Tibial nerve (tissue), 4 donors: ENCODE data around the gene PIGS. TPM values are rescaled to one million over a fixed set of nuclear protein-coding genes. Genes with fewer than 3 reads are reported as not detected.

Source experiments
- DNase-seq, 2 donors: peaks; one replicate each; pipeline ENCODE4 v3.0.0-alpha.2; 2019; ENCODE audit warnings: low spot score in 2 of 2
- H3K27ac ChIP-seq, 4 donors: fragments of 200-600 bp; sonication (generic) in 3 of 4; one replicate each; pipeline ENCODE4 v1.5.1; 2017 to 2019; ENCODE audit warnings: mild to moderate bottlenecking in 1 of 4
- H3K27me3 ChIP-seq, 2 donors: fragments of 200-600 bp; sonication (generic) in 1 of 2; one replicate each; pipeline versions ENCODE4 v1.5.1 to v1.6.0; 2017 to 2019
- H3K36me3 ChIP-seq, 3 donors: fragments of 200-600 bp; sonication (generic); one replicate each; pipeline ENCODE4 v1.5.1; 2018 to 2019
- H3K4me1 ChIP-seq, 4 donors: fragments of 200-600 bp; sonication (generic) in 3 of 4; one replicate each; pipeline ENCODE4 v1.5.1; 2017 to 2019
- H3K4me3 ChIP-seq, 4 donors: fragments of 200-600 bp; sonication (generic) in 3 of 4; one replicate each; pipeline ENCODE4 v1.5.1; 2017 to 2019; ENCODE audit warnings: mild to moderate bottlenecking in 1 of 4, moderate library complexity in 1 of 4
- H3K9me3 ChIP-seq, 4 donors: fragments of 200-600 bp; sonication (generic) in 3 of 4; one replicate each; pipeline ENCODE4 v1.5.1; 2017 to 2019
- EP300 ChIP-seq, 2 donors: sonication (generic); formaldehyde crosslinking; IDR thresholded peaks; one replicate each; pipeline ENCODE4 v1.6.1; 2017; ENCODE audit warnings: antibody characterized with exemption in 2 of 2, mild to moderate bottlenecking in 1 of 2
- POLR2A ChIP-seq, 2 donors: fragments of 450-650 bp; IDR thresholded peaks; one replicate each; pipeline ENCODE4 v1.6.1; 2017; ENCODE audit warnings: antibody characterized with exemption in 2 of 2, mild to moderate bottlenecking in 2 of 2, moderate library complexity in 2 of 2
- WGBS, 2 donors: methylation state at CpG; one replicate each; pipeline ENCODE4 v1.1.5; 2018; 5-methylcytosine and 5-hydroxymethylcytosine counted together
- total RNA-seq, 4 donors: library from RNA; depleted of rRNA; stranded (reverse); fragments of >200 nt; gene quantifications; one replicate each; pipeline ENCODE4 v1.1.0, GENCODE V29; 2016
- TF ChIP-seq, protein P1 (sequence below), 5 experiments: fragments of 200-600 bp in 3 of 5; fragments of 450-650 bp in 2 of 5; sonication (generic) in 3 of 5; IDR thresholded peaks; one replicate each; pipeline ENCODE4 v1.5.1; 2016 to 2019; ENCODE audit warnings: antibody characterized with exemption in 5 of 5, mild to moderate bottlenecking in 3 of 5, moderate library complexity in 2 of 5

PIGS gene
- total RNA-seq, 4 donors from 2014 or later: 62.2 to 82.4 (median 73.2) TPM

DNA sequence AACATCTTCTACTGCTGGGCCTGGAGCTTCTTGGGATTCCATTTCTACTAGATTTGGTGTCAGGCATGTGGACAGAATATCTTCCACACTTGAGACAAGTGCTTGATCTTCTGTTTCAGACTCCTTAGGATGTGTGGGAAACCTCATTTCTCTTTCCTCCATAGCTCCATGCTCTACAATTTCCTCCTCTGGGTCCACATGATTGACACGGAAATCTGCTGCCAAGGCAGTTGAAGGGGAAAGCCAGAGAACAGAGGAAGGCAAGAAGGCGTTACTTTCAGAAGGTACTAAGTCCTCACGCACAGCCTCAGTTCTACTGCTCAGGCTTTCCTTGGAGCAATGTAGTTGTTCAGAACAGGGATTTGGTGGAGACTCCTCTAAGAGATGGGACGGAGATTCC lies 20.9 kb upstream of the PIGS start:
- Histone ChIP-seq H3K36me3 (peaks cover 0 to 32% (median 0%) of the 10 kb centered on the region in 3 donors), H3K27ac (no peak overlapping the region), H3K4me1 (no peaks in the 10 kb centered on the region), H3K27me3 (no peaks in the 10 kb centered on the region), H3K4me3 (no peak overlapping the region), H3K9me3 (no peaks in the 10 kb centered on the region)
- 95 to 97% methylated on average over 4 of the region's 4 CpGs for WGBS, 2 donors
- TF ChIP-seq EP300 (IDR thresholded peaks at IDR 0.05): no peak
- TF ChIP-seq, protein P1, sequence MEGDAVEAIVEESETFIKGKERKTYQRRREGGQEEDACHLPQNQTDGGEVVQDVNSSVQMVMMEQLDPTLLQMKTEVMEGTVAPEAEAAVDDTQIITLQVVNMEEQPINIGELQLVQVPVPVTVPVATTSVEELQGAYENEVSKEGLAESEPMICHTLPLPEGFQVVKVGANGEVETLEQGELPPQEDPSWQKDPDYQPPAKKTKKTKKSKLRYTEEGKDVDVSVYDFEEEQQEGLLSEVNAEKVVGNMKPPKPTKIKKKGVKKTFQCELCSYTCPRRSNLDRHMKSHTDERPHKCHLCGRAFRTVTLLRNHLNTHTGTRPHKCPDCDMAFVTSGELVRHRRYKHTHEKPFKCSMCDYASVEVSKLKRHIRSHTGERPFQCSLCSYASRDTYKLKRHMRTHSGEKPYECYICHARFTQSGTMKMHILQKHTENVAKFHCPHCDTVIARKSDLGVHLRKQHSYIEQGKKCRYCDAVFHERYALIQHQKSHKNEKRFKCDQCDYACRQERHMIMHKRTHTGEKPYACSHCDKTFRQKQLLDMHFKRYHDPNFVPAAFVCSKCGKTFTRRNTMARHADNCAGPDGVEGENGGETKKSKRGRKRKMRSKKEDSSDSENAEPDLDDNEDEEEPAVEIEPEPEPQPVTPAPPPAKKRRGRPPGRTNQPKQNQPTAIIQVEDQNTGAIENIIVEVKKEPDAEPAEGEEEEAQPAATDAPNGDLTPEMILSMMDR (IDR thresholded peaks at IDR 0.05): no peak
- no peak for TF ChIP-seq POLR2A (IDR thresholded peaks at IDR 0.05)
- DNase-seq: no peak

DNA sequence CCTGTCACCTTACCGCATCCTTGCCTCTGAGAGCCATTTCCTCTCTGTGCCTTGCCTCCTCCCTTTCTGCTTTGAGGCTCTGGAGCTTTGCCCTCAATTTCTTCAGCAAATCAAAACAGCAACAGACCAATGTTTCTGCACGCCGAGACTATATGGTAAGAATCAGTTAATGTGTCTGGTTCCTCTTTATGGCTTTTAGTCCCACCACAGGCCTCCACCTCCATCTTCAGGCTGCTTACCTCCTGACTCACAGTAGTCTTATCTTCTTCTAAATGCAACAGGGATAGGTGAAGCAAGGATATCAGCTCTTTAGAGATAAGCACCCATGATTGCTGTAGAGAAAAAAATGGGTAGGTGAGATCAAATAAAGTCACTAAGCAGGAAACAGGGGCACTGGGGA lies 14.5 kb upstream of the PIGS start:
- H3K4me1 ChIP-seq: no peaks in the 10 kb centered on the region
- H3K36me3 ChIP-seq: peaks cover 0 to 44% (median 0%) of the 10 kb centered on the region in 3 donors
- H3K4me3 ChIP-seq: no peak overlapping the region
- no peaks in the 10 kb centered on the region for H3K9me3 ChIP-seq
- 92 to 97% methylated on average over 3 of the region's 3 CpGs for WGBS, 2 donors
- TF ChIP-seq EP300 (IDR thresholded peaks at IDR 0.05) (no peak), POLR2A (IDR thresholded peaks at IDR 0.05) (no peak)
- TF ChIP-seq, protein P1 (IDR thresholded peaks at IDR 0.05): no peak
- no peak for DNase-seq
- H3K27ac ChIP-seq: no peak overlapping the region
- no peaks in the 10 kb centered on the region for H3K27me3 ChIP-seq

DNA sequence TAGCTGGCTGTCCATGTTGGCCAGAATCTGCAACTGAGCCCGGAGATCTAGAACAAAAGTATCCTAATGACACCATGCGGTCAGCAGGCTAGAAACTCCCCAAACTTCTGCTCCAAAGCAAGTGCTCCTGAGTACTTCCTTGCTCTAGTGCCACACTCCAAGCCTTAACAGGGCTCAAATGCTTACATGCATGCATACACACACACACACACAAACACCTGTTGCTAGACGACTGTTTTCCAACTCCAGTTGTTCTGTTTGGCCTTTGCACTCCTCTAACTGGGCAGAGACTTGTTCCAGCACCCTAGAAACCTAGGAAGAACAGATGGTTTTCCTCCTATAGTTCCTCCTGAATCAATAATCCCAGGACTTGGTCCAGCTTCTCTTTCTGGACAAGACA lies 13.1 kb upstream of the PIGS start:
- H3K27me3 ChIP-seq: no peaks in the 10 kb centered on the region
- peaks cover 0 to 37% (median 0%) of the 10 kb centered on the region in 3 donors for H3K36me3 ChIP-seq

DNA sequence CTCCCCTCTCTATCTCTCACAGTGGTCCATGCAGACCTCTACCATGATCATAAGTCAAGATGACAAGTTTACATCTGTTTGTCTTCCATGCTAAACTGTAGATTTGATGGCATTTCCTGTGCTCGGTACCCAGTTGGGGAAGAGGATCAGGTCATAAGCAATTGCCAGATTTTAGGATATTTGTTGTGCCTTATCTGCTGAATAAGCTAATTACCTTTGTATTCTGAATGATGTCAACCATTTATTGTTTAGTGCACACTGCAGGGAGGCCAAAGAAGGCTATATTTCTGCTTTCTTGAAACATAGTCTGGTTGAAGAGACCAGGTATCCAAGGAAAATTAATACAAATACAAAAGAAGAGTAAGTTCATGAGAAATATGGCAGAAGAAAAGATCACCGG lies 11.2 kb upstream of the PIGS start:
- H3K27ac ChIP-seq: no peak overlapping the region

More for the DNA sequence above, 13.1 kb upstream of the PIGS start:
- no peak overlapping the region for H3K4me3 ChIP-seq
- H3K4me1 ChIP-seq: no peaks in the 10 kb centered on the region
- TF ChIP-seq, protein P1 (IDR thresholded peaks at IDR 0.05): no peak
- no peak for TF ChIP-seq POLR2A (IDR thresholded peaks at IDR 0.05)
- no peak for TF ChIP-seq EP300 (IDR thresholded peaks at IDR 0.05)
- 76 to 91% methylated on average over 3 of the region's 3 CpGs for WGBS, 2 donors
- H3K27ac ChIP-seq: no peak overlapping the region
- no peak for DNase-seq
- H3K9me3 ChIP-seq: no peaks in the 10 kb centered on the region

DNA sequence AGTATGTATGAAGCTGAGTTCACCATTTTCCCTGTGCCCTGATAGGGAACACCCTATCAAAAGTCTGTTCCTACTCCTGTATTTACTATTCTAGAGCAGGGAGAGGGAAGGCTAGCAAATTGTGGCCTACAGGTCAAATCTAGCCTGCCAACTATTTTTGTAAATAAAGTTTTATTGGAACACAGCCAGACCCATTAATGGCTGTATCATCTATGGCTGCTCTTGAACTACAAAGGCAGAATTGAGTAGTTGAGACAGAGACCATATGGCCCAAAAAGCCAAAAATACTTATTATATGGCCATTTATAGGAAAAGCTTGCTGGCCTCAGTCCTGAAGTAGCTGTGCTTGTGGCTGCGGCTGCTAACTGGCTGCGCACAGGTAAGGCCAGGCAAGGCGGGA lies 9.6 kb upstream of the PIGS start:
- Histone ChIP-seq H3K4me3 (no peak overlapping the region), H3K27me3 (no peaks in the 10 kb centered on the region), H3K9me3 (no peaks in the 10 kb centered on the region), H3K36me3 (peaks cover 0 to 34% (median 0%) of the 10 kb centered on the region in 3 donors), H3K27ac (no peak overlapping the region), H3K4me1 (peaks cover 0 to 12% (median 5%) of the 10 kb centered on the region in 4 donors)
- DNase-seq: no peak
- TF ChIP-seq POLR2A (IDR thresholded peaks at IDR 0.05) (no peak), EP300 (IDR thresholded peaks at IDR 0.05) (no peak)
- TF ChIP-seq, protein P1 (IDR thresholded peaks at IDR 0.05): no peak
- 94 to 100% methylated on average over 3 of the region's 3 CpGs for WGBS, 2 donors

More for the DNA sequence above, 11.2 kb upstream of the PIGS start:
- peaks cover 0 to 36% (median 0%) of the 10 kb centered on the region in 3 donors for H3K36me3 ChIP-seq
- H3K4me3 ChIP-seq: no peak overlapping the region
- H3K4me1 ChIP-seq: peaks cover 0 to 1% (median 0%) of the 10 kb centered on the region in 4 donors
- DNase-seq: no peak
- no peaks in the 10 kb centered on the region for H3K27me3 ChIP-seq
- TF ChIP-seq POLR2A (IDR thresholded peaks at IDR 0.05) (no peak), EP300 (IDR thresholded peaks at IDR 0.05) (no peak)
- TF ChIP-seq, protein P1 (IDR thresholded peaks at IDR 0.05): no peak
- 94 to 98% methylated on average over 2 of the region's 2 CpGs for WGBS, 2 donors
- H3K9me3 ChIP-seq: no peaks in the 10 kb centered on the region
